ENCODE data around the gene JPH2.

JPH2 gene

GRCh38 chr20:44219791-44220190 is 32.8 kb upstream of the JPH2 start:
- no peak overlapping the region for H3K4me3 ChIP-seq (ENCODE audit: low read depth, low read length)
- DNase-seq (ENCODE audit: low read depth), result no peak
- TF ChIP-seq CTCF (IDR thresholded peaks at IDR 0.05; ENCODE audit: low read depth, low read length, missing control alignments), result no peak

GRCh38 chr20:44219170-44219730 is 32.3 kb upstream of the JPH2 start:
- no peak for TF ChIP-seq CTCF (IDR thresholded peaks at IDR 0.05; ENCODE audit: low read depth, low read length, missing control alignments)
- no peak overlapping the region for H3K4me3 ChIP-seq (ENCODE audit: low read depth, low read length)
- no peak for DNase-seq (ENCODE audit: low read depth)

GRCh38 chr20:44218446-44218845 is 31.5 kb upstream of the JPH2 start:
- no peak for DNase-seq (ENCODE audit: low read depth)
- no peak for TF ChIP-seq CTCF (IDR thresholded peaks at IDR 0.05; ENCODE audit: low read depth, low read length, missing control alignments)
- no peak overlapping the region for H3K4me3 ChIP-seq (ENCODE audit: low read depth, low read length)

- TF ChIP-seq CTCF (IDR thresholded peaks at IDR 0.05; ENCODE audit: low read depth, low read length, missing control alignments), result peak; percentile 96
- H3K4me3 ChIP-seq (ENCODE audit: low read depth, low read length), result no peak overlapping the region
- peak; percentile 16 for DNase-seq (ENCODE audit: low read depth)
Measured at GRCh38 chr20:44217342-44218092, 30.5 kb upstream of the JPH2 start.

- peak; percentile 18 for DNase-seq (ENCODE audit: low read depth)
- TF ChIP-seq CTCF (IDR thresholded peaks at IDR 0.05; ENCODE audit: low read depth, low read length, missing control alignments), result peak; percentile 87
- no peak overlapping the region for H3K4me3 ChIP-seq (ENCODE audit: low read depth, low read length)
Measured at GRCh38 chr20:44215125-44215524, 28.1 kb upstream of the JPH2 start.

- H3K4me3 ChIP-seq (ENCODE audit: low read depth, low read length), result no peak overlapping the region
- no peak for TF ChIP-seq CTCF (IDR thresholded peaks at IDR 0.05; ENCODE audit: low read depth, low read length, missing control alignments)
- DNase-seq (ENCODE audit: low read depth), result no peak
Measured at GRCh38 chr20:44212792-44213191, 25.8 kb upstream of the JPH2 start.

Measured in GM12864 (cell line).